Measurements from ENCODE around the gene CDC42SE2.
"Not testable (repeated sequence)": the region's sequence is repeated elsewhere in the genome, so short reads cannot be mapped to it uniquely, and the experiment has no call there.

The CDC42SE2 gene

DNA sequence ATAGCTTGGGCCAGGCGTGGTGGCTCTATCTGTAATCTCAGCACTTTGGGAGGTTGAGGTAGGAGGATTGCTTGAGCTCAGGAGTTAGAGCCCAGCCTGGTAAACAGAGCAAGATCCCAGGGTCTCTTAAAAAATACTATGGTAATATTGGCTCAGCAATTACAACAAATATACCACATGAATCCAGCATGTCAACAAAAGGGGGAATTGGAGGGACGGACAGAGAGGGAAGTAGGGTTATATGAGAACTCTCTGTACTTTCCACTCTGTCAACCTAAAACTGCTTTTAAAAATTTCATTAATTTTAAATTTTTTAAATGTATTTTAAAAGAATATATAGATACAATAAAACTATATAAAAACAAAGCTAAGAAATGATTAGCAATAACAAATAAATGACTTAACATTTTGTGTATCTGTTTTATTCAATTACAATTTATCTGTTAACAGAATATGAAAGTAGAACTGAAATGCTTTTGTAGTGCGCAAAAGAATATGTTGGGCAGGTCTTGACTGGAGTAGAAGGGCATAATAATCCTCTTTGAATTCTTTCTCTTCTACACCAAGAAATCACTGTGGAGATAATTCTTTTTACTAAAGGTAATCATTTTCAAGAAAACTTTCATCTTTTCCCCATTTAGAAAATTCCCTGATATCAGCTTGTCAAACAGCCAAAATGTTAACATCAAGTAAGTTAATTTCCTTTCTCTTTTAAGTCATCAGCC lies 12.9 kb upstream of the CDC42SE2 start:
- DNase-seq (ENCODE audit: low read depth in 1 of 2, low spot score in 1 of 2), result no peak

DNA sequence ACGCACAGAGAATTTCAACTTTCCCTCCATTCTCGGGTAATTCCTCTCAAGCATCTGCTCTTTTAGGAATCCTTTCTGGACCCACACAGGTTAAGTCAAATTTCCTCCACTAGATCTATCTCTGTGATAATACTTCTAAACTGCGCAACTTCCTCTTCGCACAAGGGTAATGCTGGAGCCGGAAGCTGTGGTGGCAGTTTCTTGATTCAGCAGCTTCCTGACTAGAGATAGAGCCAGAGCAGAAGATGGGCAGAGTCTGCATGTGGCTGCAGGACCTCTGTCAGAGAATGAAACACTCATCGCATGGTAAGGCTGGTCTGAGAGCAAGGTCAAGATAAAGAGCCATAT lies 11.1 kb upstream of the CDC42SE2 start:
- DNase-seq (ENCODE audit: low read depth in 1 of 2, low spot score in 1 of 2), result peak; percentile 58 to 70

DNA sequence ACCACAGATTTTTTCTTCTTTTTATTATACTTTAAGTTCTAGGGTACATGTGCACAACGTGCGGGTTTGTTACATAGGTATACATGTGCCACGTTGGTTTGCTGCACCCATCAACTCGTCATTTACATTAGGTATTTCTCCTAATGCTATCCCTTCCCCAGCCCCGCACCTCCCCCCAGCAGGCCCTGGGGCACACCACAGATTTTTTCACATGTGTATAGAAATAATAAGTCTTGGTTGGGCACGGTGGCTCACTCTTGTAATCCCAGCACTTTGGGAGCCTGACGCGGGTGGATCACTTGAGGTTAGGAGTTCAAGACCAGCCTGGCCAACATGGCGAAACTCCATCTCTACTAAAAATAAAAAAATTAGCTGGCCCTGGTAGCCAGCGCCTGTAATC lies 9.8 kb upstream of the CDC42SE2 start:
- not testable (repeated sequence) for DNase-seq (ENCODE audit: low read depth in 1 of 2, low spot score in 1 of 2)

DNA sequence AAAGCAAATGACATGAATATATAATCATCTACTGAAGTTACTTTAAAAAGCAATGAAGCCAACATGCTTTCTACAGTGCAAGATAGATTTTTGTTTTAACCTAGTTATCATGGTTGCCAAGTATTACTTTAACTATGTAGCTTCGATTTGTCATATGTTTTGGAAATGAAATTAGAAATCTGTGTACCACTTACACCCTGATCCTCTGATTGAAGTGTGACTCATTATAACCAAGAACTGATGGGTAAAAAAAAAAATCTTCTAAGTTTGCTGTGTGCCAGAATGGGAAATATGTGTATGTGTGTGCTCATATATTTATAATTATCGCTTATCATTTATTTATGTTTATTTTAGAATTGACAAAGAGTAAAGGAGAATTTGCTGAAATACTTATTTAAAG lies 9.1 kb upstream of the CDC42SE2 start:
- no peak for DNase-seq (ENCODE audit: low read depth in 1 of 2, low spot score in 1 of 2)

DNA sequence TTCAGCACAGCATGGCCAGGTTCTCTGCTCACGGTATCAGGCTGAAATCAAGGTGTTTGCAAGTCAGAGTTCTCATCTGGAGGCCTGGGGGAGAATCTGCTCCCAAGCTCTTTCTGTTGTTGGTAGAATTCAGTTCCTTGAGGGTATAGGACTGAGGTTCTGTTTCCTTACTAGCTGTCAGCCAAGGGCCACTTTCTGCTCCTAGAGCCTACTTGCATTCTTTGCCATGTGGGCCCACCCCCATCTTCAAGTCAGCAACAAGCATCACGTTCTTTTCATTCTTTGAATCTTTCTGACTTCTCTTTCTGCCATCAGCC lies 7.4 kb upstream of the CDC42SE2 start:
- no peak for DNase-seq (ENCODE audit: low read depth in 1 of 2, low spot score in 1 of 2)

DNA sequence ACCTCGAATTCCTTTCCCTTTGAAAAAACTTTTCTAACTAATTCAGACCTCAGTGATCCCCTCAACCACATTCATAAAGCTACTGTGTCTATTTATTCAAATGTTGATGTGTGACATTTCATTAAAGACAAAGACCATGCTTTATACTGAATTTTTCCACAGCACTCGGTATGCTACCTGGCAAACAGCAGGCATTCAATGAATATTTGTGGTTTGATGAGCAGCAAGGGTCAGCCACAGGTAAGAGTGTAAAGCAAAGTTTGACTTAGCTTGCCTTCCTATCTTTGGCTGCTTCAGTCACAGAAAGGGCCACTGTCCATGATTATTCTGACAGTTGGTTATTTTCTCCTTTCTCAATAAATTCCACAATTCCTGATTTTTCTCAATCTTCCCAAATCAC lies 5.1 kb upstream of the CDC42SE2 start:
- DNase-seq (ENCODE audit: low read depth in 1 of 2, low spot score in 1 of 2), result no peak

DNA sequence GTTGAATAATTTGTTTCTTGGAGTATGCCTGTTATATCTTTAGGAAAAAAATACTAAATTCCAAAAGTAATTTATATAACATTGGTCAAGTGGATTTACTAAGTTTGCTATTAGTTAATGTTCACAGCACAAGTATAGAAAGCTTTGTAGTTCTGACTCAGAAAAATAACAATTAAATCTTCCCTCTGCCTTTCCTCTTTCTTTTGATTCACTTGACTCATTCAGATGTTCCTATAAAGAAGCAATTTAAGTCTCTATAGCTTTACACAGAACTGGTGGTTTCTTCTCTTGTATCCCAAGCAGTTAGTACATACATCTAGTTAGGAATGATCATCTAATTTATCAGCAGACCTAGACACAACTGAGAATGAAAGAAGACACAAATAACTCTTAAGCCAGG lies 4.5 kb upstream of the CDC42SE2 start:
- no peak for DNase-seq (ENCODE audit: low read depth in 1 of 2, low spot score in 1 of 2)

DNA sequence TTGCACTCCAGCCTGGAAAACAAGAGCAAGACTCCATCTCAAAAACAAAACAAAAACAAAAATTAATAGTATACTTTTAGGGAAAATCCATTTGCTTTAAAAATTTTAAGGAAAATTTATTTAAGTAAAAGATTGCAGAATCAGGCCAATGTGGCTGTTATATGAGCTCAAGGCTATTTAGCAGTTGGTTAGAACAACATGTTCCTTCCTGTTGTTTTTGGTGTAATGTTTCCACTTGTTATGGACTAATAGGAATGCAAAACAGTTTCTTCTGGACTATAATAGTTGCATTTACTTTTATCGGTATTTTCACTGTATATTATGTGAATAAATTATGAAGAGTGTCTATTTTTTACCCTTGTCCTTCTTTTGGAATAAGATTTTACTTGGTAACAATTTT lies 3.0 kb upstream of the CDC42SE2 start:
- no peak for DNase-seq (ENCODE audit: low read depth in 1 of 2, low spot score in 1 of 2)

DNA sequence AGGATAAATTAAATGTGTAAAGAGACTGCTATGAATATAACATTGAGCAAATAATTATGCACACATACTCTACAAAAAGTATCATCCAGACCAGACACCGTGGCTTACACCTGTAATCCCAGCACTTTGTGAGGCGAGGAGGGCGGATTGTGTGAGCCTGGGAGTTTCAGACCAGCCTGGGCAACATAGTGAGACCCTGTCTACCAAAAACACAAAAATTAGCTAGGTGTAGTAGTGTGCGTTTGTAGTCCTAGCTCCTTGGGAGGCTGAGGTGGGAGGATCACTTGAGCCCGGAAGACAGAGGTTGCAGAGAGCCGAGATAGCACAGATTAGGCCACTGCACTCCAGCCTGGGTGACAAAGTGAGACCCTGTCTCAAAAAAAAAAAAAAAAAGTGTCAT lies 2.4 kb upstream of the CDC42SE2 start:
- no peak for DNase-seq (ENCODE audit: low read depth in 1 of 2, low spot score in 1 of 2)

DNA sequence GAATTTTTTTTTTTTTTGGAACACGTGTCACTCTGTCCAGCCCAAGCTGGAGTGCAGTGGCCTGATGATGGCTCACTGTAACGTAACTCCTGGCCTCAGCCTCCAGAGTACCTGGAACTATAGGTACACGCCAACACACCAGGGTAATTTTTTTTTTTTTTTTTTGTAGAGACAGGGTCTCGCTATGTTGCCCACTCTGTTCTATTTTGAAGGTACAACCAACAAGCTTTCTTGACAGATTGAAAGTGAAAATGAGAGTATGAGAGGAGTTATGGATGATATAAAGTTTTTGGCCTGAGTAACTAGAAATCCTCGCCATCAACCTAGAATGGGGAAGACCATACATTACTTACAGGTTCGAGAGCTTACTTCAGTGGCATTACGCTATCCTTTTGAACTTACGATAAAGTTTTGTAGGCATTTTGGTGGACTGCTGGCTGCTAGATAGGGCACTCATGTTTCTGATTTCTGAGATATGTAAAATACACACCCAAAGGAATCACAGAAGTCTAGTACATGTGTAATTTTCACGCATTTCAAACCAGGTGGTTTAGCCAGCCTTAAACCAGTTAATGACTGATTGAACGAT lies 806 bp upstream of the CDC42SE2 start:
- DNase-seq (ENCODE audit: low read depth in 1 of 2, low spot score in 1 of 2), result no peak

DNA sequence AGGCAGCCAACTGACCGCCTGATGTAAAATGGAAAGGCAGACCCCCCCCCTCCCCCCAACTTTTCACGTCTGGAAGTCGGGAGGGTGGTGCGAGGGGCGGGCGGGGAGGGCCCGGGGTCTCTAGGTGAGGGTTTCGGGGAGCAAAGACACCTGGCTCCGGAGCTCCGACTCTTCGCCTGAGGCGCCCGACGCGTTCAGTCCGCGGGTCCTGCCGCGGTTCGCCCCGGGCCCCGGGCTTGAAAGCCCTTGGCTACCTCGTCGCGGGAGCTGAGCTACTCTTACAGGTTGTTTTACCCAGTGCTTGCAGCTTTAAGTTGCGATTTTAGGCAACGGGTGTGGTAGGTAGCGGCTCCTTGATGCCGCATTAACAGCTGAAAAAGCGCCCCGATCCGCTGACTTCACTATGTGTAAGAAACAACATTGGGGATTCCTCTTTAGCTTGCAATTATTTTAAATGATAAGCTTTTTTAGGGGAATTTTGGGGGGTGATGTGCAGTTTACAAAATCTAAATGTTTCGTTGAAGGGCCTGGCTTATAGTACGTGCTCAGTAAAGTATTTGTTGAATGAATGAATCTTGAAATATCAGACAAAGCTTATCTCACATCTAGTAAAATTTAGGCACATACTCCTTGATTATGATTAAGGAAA lies 722 bp downstream of the CDC42SE2 start:
- DNase-seq (ENCODE audit: low read depth in 1 of 2, low spot score in 1 of 2), result peak in 1 of 2 donors; percentile 23

DNA sequence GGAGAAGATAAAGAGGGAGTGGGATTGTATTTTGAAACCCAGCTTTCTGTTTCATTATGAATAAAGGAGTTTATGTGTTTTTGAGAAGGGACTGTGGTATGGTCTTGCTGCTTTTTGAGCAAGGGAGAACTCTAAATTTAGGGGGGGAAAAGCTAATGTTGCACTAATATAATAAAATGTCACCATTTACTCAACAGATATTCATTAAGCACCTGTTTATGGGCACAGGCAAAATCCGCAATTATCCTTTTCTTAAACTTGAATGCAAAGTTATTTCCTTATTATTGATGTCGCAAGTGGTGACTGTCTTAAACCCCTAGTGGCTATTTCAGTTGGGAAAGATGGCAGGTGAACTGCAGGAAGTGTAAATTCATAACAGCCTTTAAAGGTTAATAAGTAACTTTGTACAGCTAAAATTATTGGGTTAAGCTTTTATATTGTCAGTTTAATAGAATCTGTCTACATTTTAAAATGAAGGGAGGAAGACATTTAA lies 1.5 kb downstream of the CDC42SE2 start:
- no peak for DNase-seq (ENCODE audit: low read depth in 1 of 2, low spot score in 1 of 2)

DNA sequence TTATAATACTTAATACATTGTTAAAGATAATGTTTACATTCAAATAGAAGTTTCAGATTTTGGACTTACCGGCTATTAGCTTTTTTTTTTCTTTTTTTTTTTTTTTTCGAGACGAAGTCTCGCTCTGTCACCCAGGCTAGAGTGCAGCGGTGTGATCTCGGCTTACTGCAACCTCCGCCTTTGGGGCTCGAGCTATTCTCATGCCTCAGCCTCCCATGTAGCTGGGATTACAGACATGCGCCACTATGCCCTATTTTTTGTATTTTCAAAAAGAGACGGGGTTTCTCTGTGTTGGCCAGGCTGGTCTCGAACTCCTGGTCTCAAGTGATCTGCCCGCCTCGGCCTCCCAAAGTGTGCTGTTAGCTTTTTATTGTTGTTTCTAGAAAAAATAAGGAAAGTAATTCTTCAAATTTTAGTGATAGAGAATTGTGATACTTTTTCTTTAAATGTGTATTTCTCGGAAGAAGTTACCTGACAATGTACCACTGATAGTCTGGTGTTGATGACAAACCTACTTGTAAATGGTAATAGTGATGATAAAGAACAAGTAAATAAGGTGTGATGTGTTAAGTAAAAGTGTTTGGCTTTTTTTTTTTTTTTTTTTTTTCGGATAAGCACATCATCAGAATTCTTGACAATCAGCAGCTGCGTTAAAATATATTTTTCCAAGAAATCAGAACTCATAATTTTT lies 2.7 kb downstream of the CDC42SE2 start:
- no peak for DNase-seq (ENCODE audit: low read depth in 1 of 2, low spot score in 1 of 2)

DNA sequence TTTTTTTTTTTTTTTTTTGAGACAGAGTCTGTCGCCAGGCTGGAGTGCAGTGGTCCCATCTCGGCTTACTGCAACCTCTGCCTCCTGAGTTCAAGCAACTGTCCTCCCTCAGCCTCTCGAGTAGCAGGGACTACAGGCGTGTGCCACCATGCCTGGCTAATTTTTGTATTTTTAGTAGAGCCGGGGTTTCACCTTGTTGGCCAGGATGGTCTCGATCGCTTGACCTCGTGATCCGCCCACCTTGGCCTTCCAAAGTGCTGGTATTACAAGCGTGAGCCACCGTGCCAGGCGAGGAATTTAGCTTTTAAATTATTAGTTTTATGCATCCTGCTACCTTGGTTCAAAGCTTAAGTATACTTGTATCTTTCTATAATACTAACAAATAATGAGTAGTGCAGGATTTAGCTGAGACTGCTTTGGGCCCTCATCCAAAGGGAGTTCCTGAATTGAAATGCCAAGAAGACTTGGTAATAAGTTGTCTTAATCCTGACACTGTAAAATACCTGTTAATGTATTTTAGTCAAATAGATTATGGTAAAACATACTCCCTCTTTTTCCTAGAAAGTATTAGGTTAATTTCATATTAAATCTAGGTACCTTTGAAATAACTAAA lies 5.0 kb downstream of the CDC42SE2 start:
- no peak for DNase-seq (ENCODE audit: low read depth in 1 of 2, low spot score in 1 of 2)

DNA sequence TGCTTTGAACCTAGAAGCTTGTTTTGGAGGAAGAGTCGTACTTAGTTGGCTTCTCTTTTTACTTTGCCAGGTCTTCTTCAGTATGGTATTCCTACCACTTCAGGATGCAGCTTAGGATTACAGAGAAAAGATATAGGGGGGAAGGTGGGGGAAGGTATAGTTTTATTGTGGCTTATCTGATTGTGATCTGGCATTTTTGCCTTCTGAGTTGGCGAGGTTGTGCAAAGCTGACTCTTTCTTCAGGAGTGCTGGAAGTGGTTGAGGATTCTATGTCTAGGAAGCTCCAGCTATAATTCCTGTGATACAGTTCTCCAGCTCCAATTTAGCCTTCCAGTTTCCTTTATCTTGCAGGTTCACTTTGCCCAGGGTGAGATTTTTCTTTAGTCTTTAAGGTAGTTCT lies 7.0 kb downstream of the CDC42SE2 start:
- DNase-seq (ENCODE audit: low read depth in 1 of 2, low spot score in 1 of 2), result no peak

DNA sequence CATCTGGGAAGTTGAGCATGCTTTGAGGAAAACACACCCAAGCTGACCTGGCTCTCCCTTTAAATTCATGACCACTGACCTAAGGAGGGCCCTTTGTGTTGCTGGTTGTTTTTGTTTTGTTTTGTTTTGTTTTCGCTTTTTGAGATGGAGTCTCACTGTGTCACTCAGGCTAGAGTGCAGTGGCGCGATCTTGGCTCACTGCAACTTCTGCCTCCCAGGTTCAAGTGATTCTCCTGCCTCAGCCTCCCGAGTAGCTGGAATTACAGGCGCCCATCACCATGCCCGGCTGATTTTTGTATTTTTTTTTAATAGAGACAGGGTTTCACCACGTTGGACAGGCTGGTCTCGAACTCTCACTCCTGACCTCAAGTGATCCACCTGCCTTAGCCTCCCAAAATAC lies 8.0 kb downstream of the CDC42SE2 start:
- not testable (repeated sequence) for DNase-seq (ENCODE audit: low read depth in 1 of 2, low spot score in 1 of 2)

DNA sequence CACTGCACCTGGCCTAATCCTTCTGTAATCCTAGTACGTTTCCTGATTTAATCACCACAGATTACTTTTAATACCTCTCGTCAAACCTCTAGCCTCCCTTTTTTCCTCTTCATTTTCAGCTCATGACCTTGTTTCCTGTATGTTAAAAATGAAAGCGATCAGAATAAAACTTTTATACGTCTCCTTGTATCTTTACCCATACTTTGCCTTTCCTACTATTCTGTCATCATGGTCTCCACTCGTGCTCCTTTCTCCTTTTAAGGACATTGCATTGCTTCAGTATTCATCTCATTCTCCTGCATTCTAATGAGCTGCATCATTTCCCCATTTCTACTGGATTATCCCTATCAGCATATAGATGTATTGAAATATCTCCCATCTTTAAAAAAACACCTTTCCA lies 8.5 kb downstream of the CDC42SE2 start:
- no peak for DNase-seq (ENCODE audit: low read depth in 1 of 2, low spot score in 1 of 2)

DNA sequence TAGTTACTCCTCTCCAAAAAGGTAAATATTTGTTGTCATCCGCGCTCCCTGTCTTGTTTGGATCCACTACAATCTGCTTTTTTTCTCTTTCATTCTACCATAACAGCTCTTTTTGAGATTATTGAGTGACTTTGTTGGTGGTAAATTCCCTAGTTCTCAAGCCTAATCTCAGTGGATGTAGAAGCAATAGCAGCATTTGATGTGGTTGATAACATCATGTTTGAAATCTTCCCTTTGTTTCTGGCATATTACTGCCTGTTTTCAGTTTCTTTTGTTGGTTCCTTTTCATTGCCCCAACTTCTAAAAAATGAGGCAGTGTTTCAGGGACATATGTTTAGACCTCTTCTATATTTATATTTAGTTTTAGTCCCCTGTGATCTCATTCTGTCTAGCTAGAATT lies 8.9 kb downstream of the CDC42SE2 start:
- DNase-seq (ENCODE audit: low read depth in 1 of 2, low spot score in 1 of 2), result no peak

DNA sequence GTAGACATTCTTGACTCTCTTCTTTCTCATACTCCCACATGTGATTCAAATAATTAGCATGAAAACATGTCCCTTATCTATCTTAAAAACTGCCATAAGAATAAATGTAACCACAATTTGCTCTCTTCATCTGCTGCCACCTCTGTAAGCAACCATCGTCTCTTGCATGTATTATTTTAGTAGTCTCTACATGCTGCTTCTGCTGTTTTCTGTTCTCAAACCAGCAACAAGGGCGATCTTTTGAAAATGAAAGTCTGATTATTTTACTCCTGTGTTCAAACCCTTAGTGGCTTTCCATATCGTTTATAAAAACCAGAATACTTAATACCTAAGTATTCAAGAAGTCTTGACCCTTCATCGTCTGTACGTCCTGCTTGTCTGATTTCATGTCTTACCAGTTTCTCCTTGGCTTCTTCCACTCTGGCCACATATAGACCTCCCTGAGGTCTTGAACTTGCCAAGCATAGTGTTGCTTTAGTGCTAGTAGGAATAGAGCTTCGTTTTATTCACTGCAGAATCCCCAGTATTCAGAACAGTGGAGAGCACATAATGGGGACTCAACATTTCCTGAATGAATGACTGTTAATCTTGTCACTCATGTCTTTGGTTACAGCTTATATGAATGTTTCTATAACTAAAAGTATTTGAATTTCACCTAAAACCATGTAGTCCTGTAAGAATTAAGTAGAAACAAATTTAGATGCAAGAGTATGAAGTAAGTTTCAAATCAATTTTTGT lies 10.6 kb downstream of the CDC42SE2 start:
- DNase-seq (ENCODE audit: low read depth in 1 of 2, low spot score in 1 of 2), result no peak

DNA sequence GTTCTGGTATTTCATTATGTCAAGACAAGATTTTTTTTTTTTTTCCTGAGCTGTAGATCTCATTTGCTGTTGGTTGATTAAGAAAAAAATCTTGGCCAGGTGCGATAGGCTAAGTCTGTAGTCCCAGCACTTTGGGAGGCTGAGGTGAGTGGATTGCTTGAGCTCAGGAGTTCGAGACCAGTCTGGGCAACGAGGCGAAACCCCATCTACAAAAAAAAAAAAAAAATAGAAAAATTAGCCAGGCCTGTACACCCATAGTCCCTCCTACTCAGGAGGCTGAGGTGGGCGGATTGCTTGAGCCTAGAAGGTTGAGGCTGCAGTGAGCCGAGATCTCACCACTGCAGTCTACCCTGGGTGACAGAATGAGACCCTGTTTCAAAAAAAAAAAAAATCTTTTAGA lies 12.2 kb downstream of the CDC42SE2 start:
- DNase-seq (ENCODE audit: low read depth in 1 of 2, low spot score in 1 of 2), result no peak

DNA sequence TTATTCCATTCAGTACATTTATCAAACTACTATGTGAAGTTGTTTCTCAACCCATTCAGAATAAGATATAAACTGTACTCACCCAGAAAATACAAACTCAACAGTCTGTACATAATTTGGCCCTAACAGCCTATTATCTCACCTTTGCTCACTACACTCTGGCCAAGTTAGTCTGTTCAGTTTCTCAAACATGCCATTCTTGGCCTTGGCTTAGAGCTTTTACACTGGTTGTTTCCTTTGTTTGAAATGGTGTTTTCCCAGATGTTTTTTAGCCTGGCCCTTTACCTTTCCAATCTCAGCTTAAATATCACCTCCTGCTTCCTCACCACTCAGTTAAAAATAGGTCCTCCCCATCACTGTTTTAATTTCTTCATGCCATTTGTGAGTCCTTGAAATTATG lies 13.6 kb downstream of the CDC42SE2 start:
- no peak for DNase-seq (ENCODE audit: low read depth in 1 of 2, low spot score in 1 of 2)

All from activated T-helper 1 cell treated with anti-CD3 and anti-CD28 coated beads, Interleukin-2, amount 50 U/mL, for 16 hours (primary cell).